Breast epithelium (tissue), 3 donors: ENCODE data around the gene KCNG2.

Source experiments
- CTCF ChIP-seq, 3 donors: fragments of 450-650 bp; IDR thresholded peaks; one replicate each; pipeline ENCODE4 v1.5.1; 2016 to 2017; ENCODE audit warnings: antibody characterized with exemption in 3 of 3, mild to moderate bottlenecking in 3 of 3, moderate library complexity in 3 of 3
- POLR2AphosphoS5 ChIP-seq, 3 donors: sonication (generic); formaldehyde crosslinking; IDR thresholded peaks; one replicate each; pipeline ENCODE4 v1.6.1; 2017; ENCODE audit warnings: antibody characterized with exemption in 3 of 3

GRCh38 chr18:79912994-79913831 lies 115.5 kb downstream of the KCNG2 start:
- TF ChIP-seq POLR2AphosphoS5 (IDR thresholded peaks at IDR 0.05) = no peak
- TF ChIP-seq CTCF (IDR thresholded peaks at IDR 0.05) = no peak
